A549 (cell line): ENCODE results near the gene RPH3AL. TPM values are rescaled to one million over a fixed set of nuclear protein-coding genes. Genes with fewer than 3 reads are reported as not detected.

Experiments used
- ATAC-seq, 2 experiments: fragments of 200-7000 bp in 1 of 2; fragments of >200 bp in 1 of 2; cut with Nextera tagmentation in 1 of 2; cut with Tn5 transposase in 1 of 2; 3 replicates each; pipeline versions ENCODE4 v1.8.0 to v1.9.1; 2018 to 2020; ENCODE audit warnings: mild to moderate bottlenecking in 1 of 2, moderate library complexity in 1 of 2
- CTCF ChIA-PET: fragments of 300-600 bp; sonication (Branson Sonifier 250); formaldehyde crosslinking; extraction: SDS; loops from one replicate; lab custom pipeline; 2021; ENCODE audit warnings: antibody characterized with exemption, inconsistent platforms; lab: Yijun Ruan, JAX
- POLR2A ChIA-PET: fragments of 350-600 bp; formaldehyde crosslinking; extraction: SDS; loops from one replicate; lab custom pipeline; 2021; ENCODE audit warnings: antibody characterized with exemption, inconsistent platforms; lab: Yijun Ruan, JAX
- DNase-seq, 2 experiments: peaks; one replicate each; pipeline versions ENCODE4 v3.0.0 to v3.0.0-alpha.2; 2011 to 2016; ENCODE audit warnings: low read depth in 1 of 2, low spot score in 1 of 2
- FAIRE-seq: peaks from 2 replicates; lab custom pipeline; 2011; peaks lifted over from hg19 to GRCh38; lab: Jason Lieb, UNC
- H3K27ac ChIP-seq, 2 experiments: fragments of >200 bp; sonication (Bioruptor Twin); formaldehyde crosslinking; 3 replicates each; pipeline ENCODE4 v1.5.1; 2016 to 2017
- H3K4me1 ChIP-seq: fragments of >200 bp; sonication (Bioruptor Twin); formaldehyde crosslinking; 3 replicates; pipeline ENCODE4 v1.6.1; 2016
- H3K4me2 ChIP-seq: fragments of >200 bp; sonication (Bioruptor Twin); formaldehyde crosslinking; 3 replicates; pipeline ENCODE4 v1.6.1; 2016
- H3K4me3 ChIP-seq: fragments of >200 bp; sonication (Bioruptor Twin); formaldehyde crosslinking; 3 replicates; pipeline ENCODE4 v1.5.1; 2016
- H3K9me3 ChIP-seq: fragments of >200 bp; sonication (Bioruptor Twin); formaldehyde crosslinking; 3 replicates; pipeline ENCODE4 v1.6.1; 2016
- CBX2 ChIP-seq: fragments of 200-600 bp; sonication (generic); IDR thresholded peaks from 2 replicates; pipeline ENCODE4 v1.6.1; 2016; ENCODE audit warnings: low read depth, mild to moderate bottlenecking, borderline replicate concordance
- EHF ChIP-seq: fragments of 250-450 bp; sonication (Bioruptor Pico); IDR thresholded peaks from 2 replicates; pipeline ENCODE4 v1.5.0; 2020; ENCODE audit warnings: mild to moderate bottlenecking
- EHMT2 ChIP-seq: fragments of 200-600 bp; sonication (generic); IDR thresholded peaks from 2 replicates; pipeline ENCODE4 v1.6.1; 2016; ENCODE audit warnings: antibody characterized with exemption, low read depth, mild to moderate bottlenecking, moderate library complexity
- FOSL2 ChIP-seq, 2 experiments: fragments of 450-650 bp in 1 of 2; fragments of >200 bp in 1 of 2; sonication (Bioruptor Twin) in 1 of 2; formaldehyde crosslinking; IDR thresholded peaks; 2 replicates each; pipeline versions ENCODE4 v1.5.0 to v1.6.1; 2016 to 2020; ENCODE audit warnings: mild to moderate bottlenecking in 1 of 2, moderate library complexity in 1 of 2
- HDAC2 ChIP-seq: fragments of 200-600 bp; sonication (generic); IDR thresholded peaks from 2 replicates; pipeline ENCODE4 v1.6.1; 2016
- KDM1A ChIP-seq: fragments of 200-600 bp; sonication (generic); IDR thresholded peaks from 2 replicates; pipeline ENCODE4 v1.6.1; 2016; ENCODE audit warnings: low read depth, mild to moderate bottlenecking
- KDM5A ChIP-seq: fragments of 200-600 bp; sonication (generic); IDR thresholded peaks from 2 replicates; pipeline ENCODE4 v1.6.1; 2016; ENCODE audit warnings: antibody characterized with exemption, mild to moderate bottlenecking
- MAFK ChIP-seq: fragments of 450-650 bp; IDR thresholded peaks from 2 replicates; pipeline ENCODE4 v1.6.1; 2014; ENCODE audit not compliant: partially characterized antibody
- MAZ ChIP-seq: fragments of 150-350 bp; IDR thresholded peaks from 2 replicates; pipeline ENCODE4 v1.6.1; 2014; ENCODE audit warnings: antibody characterized with exemption, low read depth, low read length, borderline replicate concordance
- MYC ChIP-seq: IDR thresholded peaks from 2 replicates; pipeline ENCODE4 v1.6.1; 2012; ENCODE audit warnings: mild to moderate bottlenecking, inconsistent platforms, low read length, improper control_type of control experiment, borderline replicate concordance
- NR3C1 ChIP-seq: fragments of >200 bp; sonication (Bioruptor Twin); formaldehyde crosslinking; IDR thresholded peaks from 3 replicates; pipeline ENCODE4 v1.6.1; 2017
- PHF8 ChIP-seq: fragments of 200-600 bp; sonication (generic); IDR thresholded peaks from 2 replicates; pipeline ENCODE4 v1.6.1; 2016; ENCODE audit warnings: low read depth, mild to moderate bottlenecking, antibody characterized with exemption, moderate library complexity, borderline replicate concordance
- POLR2A ChIP-seq: IDR thresholded peaks from 2 replicates; pipeline ENCODE4 v1.6.1; 2012; ENCODE audit warnings: mild to moderate bottlenecking, low read length
- POLR2AphosphoS2 ChIP-seq: conservative IDR thresholded peaks from 2 replicates; pipeline ENCODE4 v1.6.1; 2012; ENCODE audit warnings: low read length, improper control_type of control experiment, inconsistent platforms
- RCOR1 ChIP-seq: fragments of 150-350 bp; IDR thresholded peaks from 2 replicates; pipeline ENCODE4 v1.6.1; 2014; ENCODE audit warnings: antibody characterized with exemption, low read length, low read depth
- RFX5 ChIP-seq: fragments of 450-650 bp; IDR thresholded peaks from 2 replicates; pipeline ENCODE4 v1.7.1; 2014; ENCODE audit warnings: antibody characterized with exemption, mild to moderate bottlenecking, moderate library complexity
- TFCP2L1 ChIP-seq: fragments of 250-450 bp; sonication (Bioruptor Pico); IDR thresholded peaks from 2 replicates; pipeline ENCODE4 v1.5.0; 2021; ENCODE audit warnings: mild to moderate bottlenecking
- WGBS: methylation state at CpG from one replicate; pipeline ENCODE4 v1.1.6; 2017; ENCODE audit errors: missing lambda C conversion rate; 5-methylcytosine and 5-hydroxymethylcytosine counted together
- polyA plus RNA-seq, 4 experiments: library from polyadenylated mRNA; depleted of rRNA in 3 of 4; stranded (reverse); fragments of >200 nt; fragmentation: RNase III in 1 of 4; extraction: RNeasy Plus Mini Kit Qiagen cat#74134 plus additional on column Dnase treatment in 1 of 4; gene quantifications; 2 replicates in 3 of 4; 3 replicates in 1 of 4; pipeline ENCODE4 v1.2.3, GENCODE V29; 2011 to 2017
- TF ChIP-seq, protein P1 (sequence below): IDR thresholded peaks from 2 replicates; pipeline ENCODE4 v1.6.1; 2012; ENCODE audit warnings: low read depth, borderline replicate concordance
- TF ChIP-seq, protein P2 (sequence below): fragments of >200 bp; sonication (Bioruptor Twin); formaldehyde crosslinking; IDR thresholded peaks from 3 replicates; pipeline ENCODE4 v1.6.1; 2016
- TF ChIP-seq, protein P3 (sequence below): fragments of 150-350 bp; IDR thresholded peaks from 2 replicates; pipeline ENCODE4 v1.6.1; 2014; ENCODE audit warnings: low read depth, mild to moderate bottlenecking, low read length
- TF ChIP-seq, protein P4 (sequence below): fragments of 250-450 bp; sonication (Bioruptor Pico); IDR thresholded peaks from 2 replicates; pipeline ENCODE4 v1.5.0; 2020; ENCODE audit warnings: low read depth, mild to moderate bottlenecking, moderate library complexity

Gene RPH3AL
- polyA plus RNA-seq, 2 of the 4 experiments (the other 2 are of a cell fraction) = 23.3 to 31.1 TPM

DNA sequence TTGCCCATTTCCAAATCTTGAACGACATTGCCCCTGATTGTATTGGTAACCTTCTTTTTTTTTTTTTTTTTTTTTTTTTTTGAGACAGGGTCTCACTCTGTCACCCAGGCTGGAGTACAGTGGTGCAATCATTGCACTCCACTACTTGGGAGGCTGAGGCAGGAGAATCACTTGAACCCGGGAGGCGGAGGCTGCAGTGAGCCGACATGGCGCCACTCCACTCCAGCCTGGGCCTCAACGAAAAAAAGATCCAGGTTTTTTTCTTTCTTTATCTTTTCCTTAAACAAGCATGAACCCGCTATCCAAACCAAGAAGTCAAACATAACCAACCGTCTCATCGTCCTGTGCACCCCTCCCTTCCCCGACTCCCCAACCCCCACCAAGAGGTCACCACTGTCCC is 47.6 kb upstream of the RPH3AL start:
- ChIA-PET CTCF (interaction anchor here (0.7 to 3.3 kb wide), 4 partner anchors 9 to 202 kb away, joined by 3 to 16 read pairs (median 5); no protein-coding TSS in a partner anchor), POLR2A (no interaction called here)
- Histone ChIP-seq H3K4me3 (no peak overlapping the region), H3K4me2 (no peak overlapping the region), H3K27ac (no peak overlapping the region)
- no peak for ATAC-seq
- no peak for FAIRE-seq
- TF ChIP-seq POLR2AphosphoS2 = no peak
- no peak for TF ChIP-seq RCOR1
- no peak for TF ChIP-seq EHF (CRISPR knock-in tag)
- no peak for TF ChIP-seq EHMT2
- TF ChIP-seq, protein P1, sequence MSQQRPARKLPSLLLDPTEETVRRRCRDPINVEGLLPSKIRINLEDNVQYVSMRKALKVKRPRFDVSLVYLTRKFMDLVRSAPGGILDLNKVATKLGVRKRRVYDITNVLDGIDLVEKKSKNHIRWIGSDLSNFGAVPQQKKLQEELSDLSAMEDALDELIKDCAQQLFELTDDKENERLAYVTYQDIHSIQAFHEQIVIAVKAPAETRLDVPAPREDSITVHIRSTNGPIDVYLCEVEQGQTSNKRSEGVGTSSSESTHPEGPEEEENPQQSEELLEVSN = no peak
- no peak for TF ChIP-seq NR3C1
- no peak for TF ChIP-seq MYC
- no peak for TF ChIP-seq HDAC2
- TF ChIP-seq POLR2A = no peak
- TF ChIP-seq, protein P2, sequence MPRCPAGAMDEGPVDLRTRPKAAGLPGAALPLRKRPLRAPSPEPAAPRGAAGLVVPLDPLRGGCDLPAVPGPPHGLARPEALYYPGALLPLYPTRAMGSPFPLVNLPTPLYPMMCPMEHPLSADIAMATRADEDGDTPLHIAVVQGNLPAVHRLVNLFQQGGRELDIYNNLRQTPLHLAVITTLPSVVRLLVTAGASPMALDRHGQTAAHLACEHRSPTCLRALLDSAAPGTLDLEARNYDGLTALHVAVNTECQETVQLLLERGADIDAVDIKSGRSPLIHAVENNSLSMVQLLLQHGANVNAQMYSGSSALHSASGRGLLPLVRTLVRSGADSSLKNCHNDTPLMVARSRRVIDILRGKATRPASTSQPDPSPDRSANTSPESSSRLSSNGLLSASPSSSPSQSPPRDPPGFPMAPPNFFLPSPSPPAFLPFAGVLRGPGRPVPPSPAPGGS = no peak
- TF ChIP-seq MAFK = no peak
- no peak for TF ChIP-seq KDM1A
- TF ChIP-seq PHF8 = no peak
- TF ChIP-seq TFCP2L1 = no peak
- TF ChIP-seq, protein P3, sequence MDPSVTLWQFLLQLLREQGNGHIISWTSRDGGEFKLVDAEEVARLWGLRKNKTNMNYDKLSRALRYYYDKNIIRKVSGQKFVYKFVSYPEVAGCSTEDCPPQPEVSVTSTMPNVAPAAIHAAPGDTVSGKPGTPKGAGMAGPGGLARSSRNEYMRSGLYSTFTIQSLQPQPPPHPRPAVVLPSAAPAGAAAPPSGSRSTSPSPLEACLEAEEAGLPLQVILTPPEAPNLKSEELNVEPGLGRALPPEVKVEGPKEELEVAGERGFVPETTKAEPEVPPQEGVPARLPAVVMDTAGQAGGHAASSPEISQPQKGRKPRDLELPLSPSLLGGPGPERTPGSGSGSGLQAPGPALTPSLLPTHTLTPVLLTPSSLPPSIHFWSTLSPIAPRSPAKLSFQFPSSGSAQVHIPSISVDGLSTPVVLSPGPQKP = no peak
- TF ChIP-seq CBX2 = no peak
- no peak for TF ChIP-seq FOSL2 (IDR thresholded peaks at IDR 0.05)
- no peak for TF ChIP-seq FOSL2 (CRISPR knock-in tag; IDR thresholded peaks at IDR 0.05)
- TF ChIP-seq, all 56 proteins: peak for 0
- 65% methylated on average over 10 of the region's 10 CpGs for WGBS
- Histone ChIP-seq H3K9me3 (no peaks in the 10 kb centered on the region), H3K4me1 (no peaks in the 10 kb centered on the region)
- DNase-seq = no peak

DNA sequence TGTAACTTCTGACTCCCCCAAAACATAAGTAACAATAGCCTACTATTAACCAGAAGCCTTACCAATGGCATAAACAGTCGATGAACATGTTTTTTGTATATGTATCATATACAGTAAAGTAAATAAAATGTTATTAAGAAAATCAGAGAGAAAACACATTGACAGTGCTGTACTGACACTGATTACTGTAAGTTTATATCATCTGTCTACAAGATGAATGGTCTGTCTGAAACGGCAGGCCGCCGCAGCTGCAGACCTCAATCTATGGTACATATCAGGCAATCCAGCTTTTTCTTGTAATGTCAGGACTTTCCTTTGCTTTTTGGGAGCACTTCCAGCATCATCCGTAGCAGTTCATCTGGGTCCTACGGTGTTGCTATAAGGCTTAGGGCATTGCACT is 44.2 kb upstream of the RPH3AL start:
- TF ChIP-seq, protein P2 = no peak
- TF ChIP-seq MAZ = no peak
- TF ChIP-seq, protein P4, sequence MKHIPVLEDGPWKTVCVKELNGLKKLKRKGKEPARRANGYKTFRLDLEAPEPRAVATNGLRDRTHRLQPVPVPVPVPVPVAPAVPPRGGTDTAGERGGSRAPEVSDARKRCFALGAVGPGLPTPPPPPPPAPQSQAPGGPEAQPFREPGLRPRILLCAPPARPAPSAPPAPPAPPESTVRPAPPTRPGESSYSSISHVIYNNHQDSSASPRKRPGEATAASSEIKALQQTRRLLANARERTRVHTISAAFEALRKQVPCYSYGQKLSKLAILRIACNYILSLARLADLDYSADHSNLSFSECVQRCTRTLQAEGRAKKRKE (CRISPR knock-in tag) = no peak
- no peak for TF ChIP-seq RFX5
- no peak for TF ChIP-seq KDM5A
- no peak for TF ChIP-seq POLR2A
- Histone ChIP-seq H3K9me3 (no peaks in the 10 kb centered on the region), H3K4me2 (no peak overlapping the region), H3K4me1 (no peaks in the 10 kb centered on the region), H3K4me3 (no peak overlapping the region), H3K27ac (no peak overlapping the region)
- ChIA-PET CTCF (interaction anchor here (0.9 to 1.0 kb wide), 4 partner anchors 15 to 600 kb away, joined by 3 read pairs; partner anchors contain the start of gene TIMM22), POLR2A (no interaction called here)
- no peak for ATAC-seq
- WGBS = 90% methylated on average over 6 of the region's 6 CpGs
- FAIRE-seq = no peak
- DNase-seq = no peak
